ENCODE data around the gene TBL1X.

Gene TBL1X

GRCh38 chrX:9728261-9728660 is 263.4 kb downstream of the TBL1X start:
- no peak for TF ChIP-seq MYC (IDR thresholded peaks at IDR 0.05; ENCODE audit: low read depth, low read length)
- no peak for TF ChIP-seq CTCF (IDR thresholded peaks at IDR 0.05; ENCODE audit: low read depth, low read length)
- no peak for TF ChIP-seq MAX (IDR thresholded peaks at IDR 0.05; ENCODE audit: low read depth, low read length)
- no peak for TF ChIP-seq POLR2A (IDR thresholded peaks at IDR 0.05; ENCODE audit: extremely low read depth, insufficient read length)
- DNase-seq (ENCODE audit: low read depth), result peak; percentile 18
- no peak overlapping the region for H3K4me3 ChIP-seq (ENCODE audit: low read depth, low read length)

GRCh38 chrX:9729171-9729885 is 264.5 kb downstream of the TBL1X start:
- no peak overlapping the region for H3K4me3 ChIP-seq (ENCODE audit: low read depth, low read length)
- TF ChIP-seq MAX (IDR thresholded peaks at IDR 0.05; ENCODE audit: low read depth, low read length), result no peak
- TF ChIP-seq POLR2A (IDR thresholded peaks at IDR 0.05; ENCODE audit: extremely low read depth, insufficient read length), result no peak
- TF ChIP-seq CTCF (IDR thresholded peaks at IDR 0.05; ENCODE audit: low read depth, low read length), result no peak
- TF ChIP-seq MYC (IDR thresholded peaks at IDR 0.05; ENCODE audit: low read depth, low read length), result no peak
- DNase-seq (ENCODE audit: low read depth), result no peak

GRCh38 chrX:9730078-9730477 is 265.2 kb downstream of the TBL1X start:
- H3K4me3 ChIP-seq (ENCODE audit: low read depth, low read length), result no peak overlapping the region
- TF ChIP-seq MAX (IDR thresholded peaks at IDR 0.05; ENCODE audit: low read depth, low read length) (no peak), POLR2A (IDR thresholded peaks at IDR 0.05; ENCODE audit: extremely low read depth, insufficient read length) (no peak), CTCF (IDR thresholded peaks at IDR 0.05; ENCODE audit: low read depth, low read length) (no peak), MYC (IDR thresholded peaks at IDR 0.05; ENCODE audit: low read depth, low read length) (no peak)
- DNase-seq (ENCODE audit: low read depth), result no peak

- no peak overlapping the region for H3K4me3 ChIP-seq (ENCODE audit: low read depth, low read length)
- TF ChIP-seq MYC (IDR thresholded peaks at IDR 0.05; ENCODE audit: low read depth, low read length), result no peak
- TF ChIP-seq MAX (IDR thresholded peaks at IDR 0.05; ENCODE audit: low read depth, low read length), result no peak
- no peak for TF ChIP-seq POLR2A (IDR thresholded peaks at IDR 0.05; ENCODE audit: extremely low read depth, insufficient read length)
- TF ChIP-seq CTCF (IDR thresholded peaks at IDR 0.05; ENCODE audit: low read depth, low read length), result no peak
- DNase-seq (ENCODE audit: low read depth), result no peak
These were observed 265.9 kb downstream of the TBL1X start for GRCh38 chrX:9730752-9731151.

GRCh38 chrX:9737363-9737762 is 272.5 kb downstream of the TBL1X start:
- no peak for DNase-seq (ENCODE audit: low read depth)
- no peak overlapping the region for H3K4me3 ChIP-seq (ENCODE audit: low read depth, low read length)
- no peak for TF ChIP-seq CTCF (IDR thresholded peaks at IDR 0.05; ENCODE audit: low read depth, low read length)
- no peak for TF ChIP-seq MYC (IDR thresholded peaks at IDR 0.05; ENCODE audit: low read depth, low read length)
- TF ChIP-seq MAX (IDR thresholded peaks at IDR 0.05; ENCODE audit: low read depth, low read length), result no peak
- TF ChIP-seq POLR2A (IDR thresholded peaks at IDR 0.05; ENCODE audit: extremely low read depth, insufficient read length), result no peak

All from NB4 (cell line).